Germinal center (tissue), 1 donor: Measurements from ENCODE around the gene ZNF844.
A peak's percentile ranks its signal among the peaks of the same experiment; 100 is the strongest.
"Not testable (repeated sequence)": the region's sequence is repeated elsewhere in the genome, so short reads cannot be mapped to it uniquely, and the experiment has no call there.

Source experiments
- DNase-seq: peaks from one replicate; pipeline ENCODE4 v3.0.0; 2012; ENCODE audit warnings: mixed read lengths, low spot score

Gene ZNF844

DNA sequence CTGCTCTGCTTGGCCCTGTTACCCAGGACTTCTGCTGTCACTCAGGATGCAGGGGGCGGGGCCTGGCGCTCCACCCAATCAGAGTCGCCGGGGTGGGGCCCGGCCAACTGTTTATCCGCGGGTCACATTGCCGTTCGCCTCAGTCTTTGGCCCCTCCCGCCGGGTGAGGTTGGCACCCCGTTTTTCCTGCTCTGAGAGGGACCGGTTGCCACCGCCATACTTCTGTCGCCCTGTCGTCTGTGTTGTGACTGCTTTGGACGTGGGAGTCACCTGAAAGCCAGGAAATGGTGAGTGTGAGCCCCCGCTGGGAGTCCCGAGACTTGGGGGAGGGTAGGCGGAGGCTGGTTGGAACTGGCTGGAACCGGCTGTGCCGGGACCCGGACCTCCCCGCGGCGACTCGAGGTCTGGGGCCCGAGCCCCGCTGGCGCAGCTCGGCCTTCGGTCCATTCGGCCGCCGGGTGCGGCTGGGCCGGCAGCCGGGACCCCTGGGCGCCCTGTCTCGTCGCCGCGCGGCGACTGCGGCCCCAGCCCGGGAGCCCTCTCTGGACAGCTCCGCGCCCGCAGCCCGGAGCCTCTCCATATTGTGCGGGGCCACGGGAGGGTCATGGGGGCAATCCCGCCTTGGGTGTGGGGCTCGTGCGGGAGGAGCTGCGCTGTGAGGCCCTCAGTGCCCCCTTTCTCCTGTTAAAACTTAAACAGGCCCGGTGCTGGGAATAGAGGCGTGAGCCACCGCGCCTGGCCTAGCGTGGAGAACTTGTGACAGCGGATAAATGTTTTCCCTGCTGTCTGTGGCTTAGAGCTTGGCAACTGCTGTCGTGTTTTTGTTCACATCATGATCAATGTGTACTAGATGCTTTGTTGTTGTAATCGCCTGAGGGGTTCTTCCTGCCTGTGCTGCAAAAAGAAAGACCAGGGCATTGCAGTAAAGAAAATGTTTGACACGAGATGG lies at the start of gene ZNF844:
Gene ZNF844 (plus strand): TSS at position 142 of the 949 bp plus-strand sequence. CDS start 143 bp downstream, at position 285.
- peak; percentile 95 for DNase-seq

DNA sequence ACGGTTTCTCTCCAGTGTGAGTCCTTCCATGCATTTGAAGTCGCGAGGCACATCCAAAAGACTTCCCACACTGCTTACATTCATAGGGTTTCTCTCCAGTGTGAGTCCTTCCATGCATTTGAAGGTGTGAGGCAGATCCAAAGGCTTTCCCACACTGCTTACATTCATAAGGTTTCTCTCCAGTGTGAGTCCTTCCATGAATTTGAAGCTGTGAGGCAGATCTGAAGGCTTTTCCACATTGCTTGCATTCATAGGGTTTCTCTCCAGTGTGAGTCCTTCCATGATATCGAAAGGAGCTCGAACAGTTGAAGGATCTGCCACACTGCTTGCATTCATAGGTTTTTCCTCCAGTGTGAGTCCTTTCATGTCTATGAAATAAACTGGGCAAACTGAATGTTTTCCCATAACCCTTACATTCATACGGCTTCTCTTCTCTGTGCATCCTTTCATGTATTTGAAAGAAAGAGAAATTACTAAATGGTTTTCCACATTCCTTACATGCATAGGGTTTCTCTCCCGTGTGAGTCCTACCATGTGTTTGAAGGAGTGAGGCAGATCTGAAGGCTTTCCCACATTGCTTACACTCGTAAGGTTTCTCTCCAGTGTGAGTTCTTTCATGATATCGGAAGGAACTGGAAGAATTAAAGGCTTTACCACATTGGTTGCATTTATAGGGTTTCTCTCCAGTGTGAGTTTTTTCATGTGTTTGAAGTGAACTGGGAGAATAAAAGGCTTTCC lies 49.3 kb upstream of the ZNF844 start:
- no peak for DNase-seq

DNA sequence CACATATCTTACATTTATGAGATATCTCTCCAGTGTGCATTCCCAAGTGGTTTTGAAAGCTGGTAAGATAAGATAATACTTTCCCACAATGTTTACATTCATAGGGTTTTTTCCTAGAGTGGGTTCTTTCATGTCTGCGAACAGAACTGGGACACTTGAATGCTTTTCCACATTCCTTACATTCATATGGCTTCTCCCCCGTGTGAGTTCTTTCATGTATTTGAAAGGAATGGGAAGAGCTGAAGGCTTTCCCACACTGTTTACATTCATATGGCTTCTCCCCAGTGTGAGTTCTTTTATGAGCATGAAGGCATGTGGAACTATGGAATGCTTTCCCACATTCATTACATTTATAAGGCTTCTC lies 48.8 kb upstream of the ZNF844 start:
- DNase-seq = no peak

DNA sequence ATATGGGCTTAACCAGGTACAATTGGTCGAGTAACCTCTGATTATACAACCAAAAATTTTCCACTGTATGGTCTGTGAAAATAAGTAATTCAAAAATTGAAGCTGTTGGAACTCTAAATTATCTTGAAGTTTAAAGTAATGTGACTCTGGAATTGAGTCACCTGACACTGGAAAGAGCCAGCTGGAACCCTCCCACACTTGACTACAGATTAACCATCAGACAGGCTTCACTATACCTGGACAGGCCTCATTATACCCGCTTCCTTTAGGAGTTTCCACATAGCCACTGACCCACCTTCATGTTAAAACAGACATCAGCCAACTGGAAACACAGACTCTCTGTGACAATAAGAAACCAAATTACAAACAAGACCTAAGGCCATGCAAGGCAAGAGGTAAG lies 30.3 kb upstream of the ZNF844 start:
- DNase-seq = no peak

DNA sequence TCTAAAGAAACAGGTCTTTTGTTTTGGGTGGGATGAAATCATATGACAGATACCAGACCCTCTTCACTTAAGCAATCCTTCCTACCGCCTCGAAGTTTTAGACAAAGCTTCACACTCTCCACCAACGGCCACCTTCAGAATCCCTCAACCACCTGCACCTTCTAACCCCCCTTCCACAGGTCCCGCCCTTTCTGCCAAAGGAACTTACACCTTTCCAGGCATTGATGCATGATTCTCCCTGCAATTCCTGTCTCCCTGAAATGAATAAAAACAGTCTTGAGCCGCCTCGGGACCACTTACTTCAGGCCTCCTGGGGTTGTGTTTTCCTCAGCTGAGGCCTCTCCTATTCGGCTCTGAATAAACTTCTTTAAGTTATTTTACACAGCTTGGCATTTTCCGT lies 29.9 kb upstream of the ZNF844 start:
- DNase-seq = no peak

DNA sequence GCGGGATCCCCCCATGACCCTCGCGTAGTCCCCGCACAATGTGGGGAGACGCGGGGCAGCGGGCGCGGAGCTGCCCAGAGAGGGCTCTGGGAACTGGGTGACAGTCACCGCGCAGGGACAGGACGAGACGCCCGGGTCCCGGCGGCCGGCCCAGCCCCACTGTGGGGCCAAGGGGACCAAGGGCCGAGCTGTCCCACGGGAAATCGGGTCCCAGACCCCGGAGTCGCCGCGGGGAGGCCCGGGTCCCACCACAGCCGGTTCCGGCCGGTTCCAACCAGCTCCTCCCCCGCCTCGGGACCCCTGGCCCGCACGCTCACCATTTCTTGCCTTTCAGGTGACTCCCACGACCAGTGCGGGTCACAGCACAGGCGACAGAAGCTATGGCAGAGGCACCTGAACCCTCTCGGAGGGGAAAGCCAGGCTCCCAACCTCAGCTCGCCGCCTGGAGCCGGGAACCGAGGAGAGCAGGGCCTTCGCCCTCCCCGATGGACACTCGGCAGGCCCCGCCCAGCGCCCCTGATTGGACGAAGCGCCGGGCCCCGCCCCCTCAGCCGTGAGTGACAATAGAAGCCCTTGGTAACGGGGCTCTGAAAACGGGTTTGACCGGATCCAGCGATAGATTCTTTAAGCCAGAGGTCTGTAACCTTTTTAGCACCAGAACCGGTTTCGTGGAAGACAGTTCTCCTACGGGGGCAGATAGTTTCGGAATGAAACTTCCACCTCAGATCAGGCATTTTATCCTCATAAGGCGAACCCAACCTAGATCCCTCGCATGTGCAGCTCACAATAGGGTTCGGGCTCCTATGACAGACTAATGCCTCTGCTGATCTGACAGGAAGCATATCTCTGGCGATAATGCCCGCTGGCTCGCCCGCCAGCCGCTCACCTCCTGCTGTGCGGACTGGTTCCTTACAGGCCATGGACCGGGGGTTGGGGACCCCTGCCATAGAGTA lies 29.0 kb upstream of the ZNF844 start, which contains the start of gene ZNF433:
Gene ZNF433 (minus strand): TSS at position 460 of the 953 bp plus-strand sequence. CDS start 140 bp downstream, at position 320.
- DNase-seq = peak; percentile 93

DNA sequence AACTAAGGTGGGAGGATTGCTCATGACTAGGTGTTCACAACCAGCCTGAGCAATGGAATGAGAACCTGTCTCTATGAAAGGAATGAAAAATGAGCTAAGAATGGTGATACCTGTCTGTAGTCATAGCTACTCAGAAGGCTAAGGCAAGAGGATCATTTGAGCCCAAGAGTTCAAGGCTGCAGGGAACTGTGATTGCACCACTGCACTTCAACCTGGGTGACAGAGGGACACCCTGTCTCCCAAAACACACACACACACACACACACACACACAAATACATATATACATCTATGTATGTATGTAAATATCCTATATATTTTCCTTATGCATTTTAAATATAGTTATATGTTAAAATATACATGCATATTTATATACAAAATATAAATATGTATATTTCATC lies 21.6 kb upstream of the ZNF844 start:
- no peak for DNase-seq

DNA sequence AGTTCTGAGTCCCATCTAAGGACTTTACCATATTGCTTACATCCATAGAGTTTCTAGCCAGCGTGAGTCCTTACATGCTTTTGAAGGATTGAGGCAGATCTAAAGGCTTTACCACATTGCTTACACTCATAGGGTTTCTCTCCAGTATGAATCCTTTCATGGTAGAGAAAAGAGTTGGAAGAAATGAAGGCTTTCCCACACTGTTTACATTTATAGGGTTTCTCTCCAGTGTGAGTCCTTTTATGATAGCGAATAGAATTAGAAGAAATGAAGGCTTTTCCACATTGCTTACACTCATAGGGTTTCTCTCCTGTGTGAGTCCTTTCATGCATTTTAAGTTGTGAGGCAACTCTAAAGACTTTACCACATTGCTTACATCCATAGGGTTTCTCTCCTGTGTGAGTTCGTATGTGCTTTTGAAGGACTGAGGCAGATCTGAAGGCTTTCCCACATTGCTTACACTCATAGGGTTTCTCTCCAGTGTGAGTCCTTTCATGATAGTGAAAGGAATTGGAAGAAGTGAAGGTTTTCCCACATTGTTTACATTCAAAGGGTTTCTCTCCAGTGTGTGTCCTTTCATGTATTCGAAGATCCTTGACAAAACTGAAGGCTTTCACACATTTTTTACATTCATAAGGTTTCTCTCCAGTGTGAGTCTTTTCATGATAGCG lies 20.6 kb upstream of the ZNF844 start:
- DNase-seq = no peak

DNA sequence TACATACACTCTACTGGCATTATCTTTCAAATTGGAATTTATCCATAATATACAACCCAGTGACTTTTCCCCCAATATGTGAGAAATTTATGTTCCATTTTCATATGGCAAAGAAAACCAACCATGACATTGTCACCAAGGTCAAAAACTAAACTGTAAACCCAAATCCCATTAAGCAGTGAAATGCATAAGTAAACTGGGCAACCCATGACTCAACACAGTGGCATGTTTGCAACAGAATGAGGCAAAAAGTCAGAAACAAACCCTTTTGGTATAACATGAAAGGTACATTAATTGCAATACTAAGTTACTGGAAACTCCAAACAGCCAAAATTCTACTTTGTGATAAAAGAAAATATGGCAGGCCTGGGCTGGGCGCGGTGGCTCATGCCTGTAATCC lies 16.7 kb upstream of the ZNF844 start:
- no peak for DNase-seq

DNA sequence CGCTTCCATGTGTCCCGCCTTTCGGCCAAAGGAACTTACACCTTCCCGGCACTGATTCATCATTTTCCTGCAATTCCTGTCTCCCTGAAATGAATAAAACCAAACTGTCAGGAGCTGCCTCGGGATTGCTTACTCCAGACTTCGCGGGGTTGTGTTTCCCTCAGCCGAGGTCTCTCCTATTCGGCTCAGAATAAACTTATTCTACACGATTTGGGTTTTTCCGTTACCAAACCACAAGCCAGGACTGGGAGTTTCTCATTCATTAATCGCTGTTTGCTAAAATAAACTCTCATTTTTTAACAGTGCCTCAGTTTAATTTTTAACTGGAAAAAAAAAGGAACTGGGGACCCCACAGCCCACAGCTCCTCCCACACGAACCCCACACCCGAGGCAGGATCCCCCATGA lies 12.4 kb upstream of the ZNF844 start:
- DNase-seq = no peak

DNA sequence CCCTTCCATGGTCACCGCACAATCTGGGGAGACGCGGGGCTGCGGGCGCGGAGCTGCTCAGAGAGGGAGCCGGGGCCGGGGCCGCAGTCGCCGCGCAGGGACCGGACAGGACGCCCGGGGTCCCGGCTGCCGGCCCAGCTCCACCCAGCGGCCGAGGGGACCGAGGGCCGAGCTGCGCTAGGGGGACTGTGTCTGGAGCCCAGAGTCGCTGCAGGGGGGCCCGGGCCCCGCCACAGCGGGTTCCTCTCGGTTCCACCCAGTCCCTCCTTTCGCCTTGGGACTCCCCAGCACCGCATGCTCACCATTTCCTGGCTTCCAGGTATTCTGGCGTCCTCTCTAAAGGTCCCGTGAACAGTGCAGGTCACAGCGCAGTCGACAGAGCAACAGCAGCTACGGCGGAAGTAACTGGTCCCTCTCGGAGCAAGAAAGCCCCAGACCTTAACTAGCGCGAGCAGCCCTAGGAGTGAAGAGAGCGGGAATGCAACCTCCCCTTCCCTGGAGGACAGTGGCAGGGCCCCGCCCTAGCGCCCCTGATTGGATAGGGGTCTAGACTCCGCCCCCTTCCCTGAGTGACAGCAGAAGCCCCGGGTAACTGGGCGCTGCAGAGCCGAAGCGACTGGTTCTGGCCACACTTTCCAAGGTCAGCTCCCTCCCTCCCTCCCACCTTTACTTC lies 11.9 kb upstream of the ZNF844 start, which contains the start of gene ZNF878:
Gene ZNF878 (minus strand): TSS at position 465 of the 673 bp plus-strand sequence. CDS start 160 bp downstream, at position 305.
- DNase-seq = peak; percentile 75

DNA sequence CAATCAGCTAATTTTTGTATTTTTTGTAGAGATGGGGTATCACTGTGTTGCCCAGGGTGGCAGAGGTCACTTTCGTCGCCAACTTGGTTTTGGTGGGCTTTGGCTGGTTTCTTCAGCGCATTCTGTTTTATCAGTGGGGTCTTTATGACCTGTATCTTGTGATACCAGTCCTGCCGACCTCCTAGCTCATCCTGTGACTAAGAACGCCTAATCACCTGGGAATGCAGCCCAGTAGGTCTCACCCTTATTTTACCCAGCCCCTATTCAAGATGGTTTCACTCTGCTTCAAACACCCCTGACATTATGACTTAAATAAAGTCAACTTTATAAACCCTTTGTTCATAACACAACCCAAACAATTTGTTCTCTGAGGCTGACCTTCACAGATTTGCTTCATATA lies 8.7 kb upstream of the ZNF844 start:
- DNase-seq = no peak

DNA sequence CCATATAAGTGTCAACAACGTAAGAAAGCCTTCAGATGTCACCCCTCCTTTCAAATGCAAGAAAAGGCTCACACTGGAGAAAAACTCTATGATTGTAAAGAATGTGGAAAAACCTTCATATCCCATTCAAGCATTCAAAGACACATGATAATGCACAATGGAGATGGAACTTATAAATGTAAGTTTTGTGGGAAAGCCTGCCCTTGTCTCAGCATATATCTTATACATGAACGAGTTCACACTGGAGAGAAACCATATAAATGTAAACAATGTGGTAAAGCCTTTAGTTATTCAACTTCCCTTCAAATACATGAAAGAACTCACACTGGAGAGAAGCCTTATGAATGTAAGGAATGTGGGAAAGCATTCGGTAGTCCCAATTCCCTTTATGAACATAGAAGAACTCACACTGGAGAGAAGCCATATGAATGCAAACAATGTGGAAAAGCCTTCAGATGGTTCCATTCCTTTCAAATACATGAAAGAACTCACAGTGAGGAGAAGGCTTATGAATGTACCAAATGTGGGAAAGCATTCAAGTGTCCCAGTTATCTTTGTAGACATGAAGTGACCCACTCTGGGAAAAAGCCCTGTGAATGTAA lies 11.1 kb downstream of the ZNF844 start:
- no peak for DNase-seq

DNA sequence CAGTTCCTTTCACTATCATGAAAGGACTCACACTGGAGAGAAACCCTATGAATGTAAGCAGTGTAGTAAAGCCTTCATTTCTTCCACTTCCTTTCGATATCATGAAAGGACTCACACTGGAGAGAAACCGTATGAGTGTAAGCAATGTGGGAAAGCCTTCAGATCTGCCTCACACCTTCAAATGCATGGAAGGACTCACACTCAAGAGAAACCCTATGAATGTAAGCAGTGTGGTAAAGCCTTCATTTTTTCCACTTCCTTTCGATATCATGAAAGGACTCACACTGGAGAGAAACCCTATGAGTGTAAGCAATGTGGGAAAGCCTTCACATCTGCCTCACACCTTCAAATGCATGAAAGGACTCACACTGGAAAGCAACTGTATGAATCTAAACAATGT lies 11.8 kb downstream of the ZNF844 start:
- DNase-seq = not testable (repeated sequence)

DNA sequence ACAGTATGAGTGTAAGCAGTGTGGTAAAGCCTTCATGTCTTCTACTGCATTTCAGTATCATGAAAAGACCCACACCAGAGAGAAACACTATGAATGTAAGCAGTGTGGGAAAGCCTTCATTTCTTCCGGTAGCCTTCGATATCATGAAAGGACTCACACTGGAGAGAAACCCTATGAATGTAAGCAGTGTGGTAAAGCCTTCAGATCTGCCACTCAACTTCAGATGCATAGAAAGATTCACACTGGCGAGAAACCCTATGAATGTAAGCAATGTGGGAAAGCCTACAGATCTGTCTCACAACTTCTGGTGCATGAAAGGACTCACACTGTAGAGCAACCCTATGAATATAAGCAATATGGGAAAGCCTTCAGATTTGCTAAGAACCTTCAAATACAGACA lies 12.8 kb downstream of the ZNF844 start:
- no peak for DNase-seq

DNA sequence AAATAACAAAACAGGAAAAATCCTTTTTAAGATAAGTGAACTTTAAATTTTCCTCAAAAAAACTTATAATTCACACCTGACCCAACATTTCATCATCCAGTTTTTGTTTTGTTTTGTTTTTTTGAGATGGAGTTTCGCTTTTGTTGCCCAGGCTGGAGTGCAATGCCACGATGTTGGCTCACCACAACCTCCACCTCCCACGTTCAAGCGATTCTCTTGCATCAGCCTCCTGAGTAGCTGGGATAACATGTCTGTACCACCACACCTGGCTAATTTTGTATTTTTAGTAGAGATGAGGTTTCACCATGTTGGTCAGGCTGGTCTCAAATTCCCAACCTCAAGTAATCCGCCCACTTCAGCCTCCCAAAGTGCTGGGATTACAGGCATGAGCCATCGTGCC lies 18.8 kb downstream of the ZNF844 start:
- DNase-seq = not testable (repeated sequence)

DNA sequence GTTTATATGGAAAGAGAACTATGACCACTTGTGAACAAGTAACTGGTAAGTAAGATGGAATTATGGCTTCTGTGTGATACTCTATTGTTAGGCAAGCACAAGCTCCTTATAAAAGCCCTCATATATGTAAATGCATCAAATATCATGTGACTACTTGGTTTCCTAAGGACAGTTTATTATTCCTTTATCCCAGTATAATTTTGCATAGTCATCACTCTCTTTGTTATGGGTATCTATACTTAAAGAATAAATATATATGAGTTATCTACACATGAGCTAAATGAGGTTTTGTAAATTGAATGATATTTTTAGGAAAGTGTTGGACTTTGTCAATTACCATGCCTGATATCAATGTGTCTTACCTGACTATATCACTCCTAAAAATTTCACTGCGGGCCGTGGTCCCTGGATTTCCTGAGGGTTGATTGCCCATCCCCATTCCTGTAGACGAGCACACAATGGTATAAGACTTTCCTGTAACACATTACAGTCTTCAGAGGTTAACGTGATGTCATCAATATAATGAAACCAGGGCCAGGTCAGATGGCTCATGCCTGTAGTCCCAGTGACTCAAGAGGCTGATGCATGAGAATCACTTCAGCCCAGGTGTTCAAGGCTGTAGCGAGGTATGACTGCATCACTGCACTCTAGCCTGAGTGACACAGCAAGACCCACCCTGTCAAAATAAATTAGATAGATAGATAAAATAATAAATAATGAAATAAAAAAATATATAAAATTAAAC lies 20.7 kb downstream of the ZNF844 start:
- no peak for DNase-seq

DNA sequence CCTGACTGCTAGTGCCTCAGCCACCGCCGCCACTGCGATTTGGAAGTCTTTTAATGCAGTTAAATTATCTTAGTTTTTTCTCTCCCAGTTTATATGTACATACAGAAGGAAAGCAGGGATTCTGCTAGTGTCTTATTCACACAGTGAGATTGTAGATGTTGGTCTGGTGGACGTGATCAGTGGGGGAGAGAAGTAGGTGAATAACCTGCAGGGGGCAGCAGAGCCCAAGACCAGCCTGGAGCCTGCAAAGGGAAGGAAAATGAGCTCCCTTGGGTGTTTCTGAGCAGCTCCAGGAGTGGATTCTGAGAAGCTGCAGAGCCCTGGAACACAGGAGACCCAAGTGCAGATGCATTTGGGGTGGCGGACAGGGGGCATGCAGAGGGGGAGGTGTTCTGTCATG lies 26.3 kb downstream of the ZNF844 start:
- peak; percentile 74 for DNase-seq

DNA sequence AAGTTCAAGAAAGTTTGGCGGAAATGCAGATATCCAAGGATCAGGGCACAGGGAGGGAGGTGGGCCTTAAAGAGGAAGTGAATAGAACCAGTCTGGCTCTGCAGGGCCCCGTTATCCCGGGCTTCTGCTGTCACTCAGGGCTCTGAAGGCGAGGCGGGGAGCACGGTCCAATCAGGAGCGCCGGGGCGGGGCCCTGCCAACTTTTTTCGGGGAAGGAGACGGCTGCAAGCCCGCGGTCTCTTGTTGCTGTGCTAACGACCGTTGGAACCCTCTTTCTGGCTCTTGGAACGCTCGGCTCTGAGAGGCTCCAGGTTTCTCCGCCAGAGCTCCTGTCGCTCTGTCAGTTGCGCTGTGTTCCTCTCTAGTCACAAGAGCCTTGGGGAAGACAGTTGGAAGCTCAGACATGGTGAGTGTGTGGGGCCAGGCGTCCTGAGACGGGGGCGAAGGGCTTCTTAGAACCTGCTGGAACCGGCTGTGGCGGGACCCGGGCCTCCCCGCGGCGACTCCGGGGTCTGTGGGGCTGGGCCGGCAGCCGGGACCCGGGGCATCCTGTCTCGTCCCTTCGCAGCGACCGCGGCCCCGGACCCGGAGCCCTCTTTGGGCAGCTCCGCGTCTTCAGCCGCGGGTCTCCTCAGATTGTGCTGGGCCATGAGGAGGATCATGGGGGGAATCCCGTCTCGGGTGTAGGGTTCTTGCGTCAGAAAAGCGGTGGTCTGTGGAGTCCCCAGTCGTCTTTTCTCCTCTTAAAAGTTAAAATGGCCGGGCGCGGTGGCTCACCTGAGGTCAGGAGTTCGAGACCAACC lies 27.7 kb downstream of the ZNF844 start:
- DNase-seq = peak; percentile 91
